Stimulated activated CD8-positive, alpha-beta memory T cell treated with anti-CD3 and anti-CD28 coated beads, Interleukin-4, amount 100 ng/mL, for 1 hour (primary cell): ENCODE measurements around the gene BCL6.

Experiments
- DNase-seq, 2 donors: peaks; one replicate each; pipeline ENCODE4 v3.0.0-alpha.2; 2020; ENCODE audit warnings: low read depth in 2 of 2, low spot score in 1 of 2

Gene BCL6

GRCh38 chr3:187745201-187746058 lies at the start of gene BCL6:
BCL6 (minus strand) TSS chr3:187745468; CDS start chr3:187733693, 11,775 bp downstream.
- peak in 1 of 2 donors; percentile 75 for DNase-seq

GRCh38 chr3:187794731-187795130 lies 49.5 kb upstream of the BCL6 start:
- DNase-seq: no peak

GRCh38 chr3:187793618-187794017 lies 48.4 kb upstream of the BCL6 start:
- DNase-seq: no peak

- no peak for DNase-seq
Measured at GRCh38 chr3:187792521-187792920, 47.3 kb upstream of the BCL6 start.

- no peak for DNase-seq
Measured at GRCh38 chr3:187789872-187790271, 44.6 kb upstream of the BCL6 start.

- DNase-seq: no peak
Measured at GRCh38 chr3:187788984-187789857, 44.0 kb upstream of the BCL6 start.

- no peak for DNase-seq
Measured at GRCh38 chr3:187783098-187783497, 37.8 kb upstream of the BCL6 start.

GRCh38 chr3:187782006-187782405 lies 36.7 kb upstream of the BCL6 start:
- DNase-seq: no peak

- DNase-seq: no peak
Measured at GRCh38 chr3:187781001-187781400, 35.7 kb upstream of the BCL6 start.

- DNase-seq: no peak
Measured at GRCh38 chr3:187778726-187779125, 33.5 kb upstream of the BCL6 start.

GRCh38 chr3:187777331-187777941 lies 32.2 kb upstream of the BCL6 start:
- peak in 1 of 2 donors; percentile 12 for DNase-seq

- no peak for DNase-seq
Measured at GRCh38 chr3:187775549-187775948, 30.3 kb upstream of the BCL6 start.

GRCh38 chr3:187774185-187774789 lies 29.0 kb upstream of the BCL6 start:
- DNase-seq: no peak

- no peak for DNase-seq
Measured at GRCh38 chr3:187773233-187774184, 28.2 kb upstream of the BCL6 start.

GRCh38 chr3:187770224-187770623 lies 25.0 kb upstream of the BCL6 start:
- no peak for DNase-seq

GRCh38 chr3:187769771-187770170 lies 24.5 kb upstream of the BCL6 start:
- DNase-seq: no peak

- no peak for DNase-seq
Measured at GRCh38 chr3:187767266-187768012, 22.2 kb upstream of the BCL6 start.

GRCh38 chr3:187765342-187765741 lies 20.1 kb upstream of the BCL6 start:
- DNase-seq: no peak
